ENCODE results near the gene IGF2.

The IGF2 gene

DNA sequence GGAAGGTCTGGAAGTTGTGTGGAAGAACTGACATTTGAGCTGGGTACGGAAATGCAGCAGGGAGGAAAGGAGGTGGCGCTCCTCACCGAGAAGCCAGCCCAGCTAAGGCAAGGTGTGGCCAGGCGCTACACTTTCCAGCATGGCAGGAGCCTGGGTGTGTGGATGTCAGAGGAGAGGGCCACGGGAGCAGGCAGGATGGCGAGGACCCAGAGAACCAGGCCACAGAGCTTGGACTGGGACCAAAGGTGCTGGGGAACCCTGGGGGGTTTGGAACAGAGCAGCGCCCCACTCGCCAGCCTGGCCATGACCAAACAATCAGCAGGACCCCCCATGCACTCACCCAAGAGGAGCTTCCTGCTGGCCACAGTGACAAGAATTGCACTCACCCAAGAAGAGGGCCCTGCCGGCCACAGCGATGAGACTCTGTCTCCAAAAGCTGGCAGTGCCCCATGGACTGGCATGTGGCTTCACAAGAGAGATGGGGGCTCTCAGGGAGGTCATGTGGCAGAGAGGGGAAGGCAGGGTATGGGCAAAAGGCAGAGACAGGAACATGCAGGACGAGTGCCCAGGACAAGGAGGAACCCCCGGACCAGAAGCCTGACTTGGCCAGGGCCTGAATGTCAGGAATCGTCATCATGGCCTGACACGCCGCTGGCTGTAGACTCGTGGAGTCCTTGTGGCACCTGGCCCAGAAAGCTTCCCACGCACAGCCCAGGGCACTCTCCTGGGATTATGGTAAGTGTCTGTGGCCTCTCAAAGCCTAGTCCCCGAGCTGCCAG lies 45.4 kb downstream of the IGF2 start:
- no peak for DNase-seq (ENCODE audit: low read depth in 3 of 3, low spot score in 1 of 3)

DNA sequence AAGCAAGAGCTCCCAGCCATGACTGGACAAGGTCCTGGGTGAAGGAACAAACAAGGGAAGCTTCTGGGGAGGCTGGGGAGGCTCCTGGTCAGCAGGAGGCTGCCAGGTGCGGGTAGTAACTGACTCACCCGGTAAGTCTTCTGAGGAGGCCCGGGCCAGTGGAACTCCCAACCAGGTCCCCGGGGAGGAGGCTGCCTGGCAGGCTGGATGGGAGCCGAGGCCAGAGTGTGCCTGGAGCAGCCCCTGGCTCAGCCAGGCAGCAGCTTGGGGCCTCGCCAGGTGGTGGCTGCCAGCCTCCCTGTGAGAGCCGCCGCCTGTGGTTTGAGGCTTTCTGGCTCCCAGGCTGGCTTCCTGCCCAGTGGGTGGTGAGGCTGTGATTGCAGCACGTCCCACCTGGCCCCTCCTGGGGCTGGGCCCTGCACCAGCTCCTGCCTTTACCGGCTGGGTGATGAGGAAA lies 46.2 kb downstream of the IGF2 start:
- peak in 2 of 3 donors; percentile 37 to 49 for DNase-seq (ENCODE audit: low read depth in 3 of 3, low spot score in 1 of 3)

DNA sequence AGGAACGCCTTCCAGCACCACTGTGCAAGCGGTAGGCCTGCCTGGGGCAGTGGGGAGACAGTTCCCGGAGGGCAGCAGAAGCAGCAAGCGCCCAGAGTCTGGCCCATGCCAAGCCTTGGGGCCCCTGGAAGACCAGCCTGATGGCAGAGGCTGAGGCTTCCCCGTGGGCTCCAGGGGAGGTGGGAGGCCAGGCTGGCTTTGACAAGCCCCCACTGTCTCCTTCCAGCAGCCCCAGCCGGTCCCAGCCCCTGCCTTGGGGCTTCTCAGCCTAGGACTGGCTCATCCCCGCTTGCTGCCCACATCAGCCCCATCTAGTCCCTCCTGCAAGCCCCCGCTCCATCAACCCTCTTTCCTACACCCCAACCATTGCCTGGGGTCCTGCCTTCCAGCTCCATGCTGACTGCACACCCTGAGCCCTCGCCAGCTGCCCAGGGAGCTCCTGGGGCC lies 46.7 kb downstream of the IGF2 start:
- no peak for DNase-seq (ENCODE audit: low read depth in 3 of 3, low spot score in 1 of 3)

DNA sequence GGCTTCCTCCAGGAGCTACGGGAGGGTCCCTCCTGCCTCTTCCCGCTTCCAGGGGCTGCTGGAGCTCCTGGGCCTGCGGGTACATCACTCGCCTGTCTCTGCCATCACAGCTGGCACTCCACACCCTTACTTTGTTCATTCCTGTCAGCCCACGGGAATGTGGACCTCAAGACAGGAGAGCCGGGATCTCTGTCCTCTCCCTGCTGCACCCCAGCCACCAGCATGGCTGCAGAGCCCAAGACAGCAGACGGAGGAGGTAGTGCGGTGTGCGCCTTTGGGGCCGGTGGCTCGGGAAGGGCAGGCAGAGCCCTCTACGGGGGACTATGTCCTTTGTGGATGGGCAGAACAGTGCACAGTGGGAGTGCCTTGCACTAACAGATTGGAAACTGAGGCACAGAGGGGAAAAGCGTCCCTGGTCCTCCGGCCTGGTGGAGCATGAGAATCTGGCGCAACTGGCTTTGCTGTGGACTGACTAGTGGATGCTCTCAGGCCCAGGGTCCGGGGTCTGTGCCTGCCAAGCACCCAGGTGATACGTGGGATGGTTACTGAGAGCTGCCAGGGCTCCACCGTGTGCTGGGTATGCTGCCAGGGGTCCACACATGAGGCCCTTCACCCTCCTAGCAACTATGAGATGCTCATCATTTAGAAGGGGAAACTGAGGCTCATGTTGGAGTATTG lies 47.3 kb downstream of the IGF2 start:
- DNase-seq (ENCODE audit: low read depth in 3 of 3, low spot score in 1 of 3) = no peak

DNA sequence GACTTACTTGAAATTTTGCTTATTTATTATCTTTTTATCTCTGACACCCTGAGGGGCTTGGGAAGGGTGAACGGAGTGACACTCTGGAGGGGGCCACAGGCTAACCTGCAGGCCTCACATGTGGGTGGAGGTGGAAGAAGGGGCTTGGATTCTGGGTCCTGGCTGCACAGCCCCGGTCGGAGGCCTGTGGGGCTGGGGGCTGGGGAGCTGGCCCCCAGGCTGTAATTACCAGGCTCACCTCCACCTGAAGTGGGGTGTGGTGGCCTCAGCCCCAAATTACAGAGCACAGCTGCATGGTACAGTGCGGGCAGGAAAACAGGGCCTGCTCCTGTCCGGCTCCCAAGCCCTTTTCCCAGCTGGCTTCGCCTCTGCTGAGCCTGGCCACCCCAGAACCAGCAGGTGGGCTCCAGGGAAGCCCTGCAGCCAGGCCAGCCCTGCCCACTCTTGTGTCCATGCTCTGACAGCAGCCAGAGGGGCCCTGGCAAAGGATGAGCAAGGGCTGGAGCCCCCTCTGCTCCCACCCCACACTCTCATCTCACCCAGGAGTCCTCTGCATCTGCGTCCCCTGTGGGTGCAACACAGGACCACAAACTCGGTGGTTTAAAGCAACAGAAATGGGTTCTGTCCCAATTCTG lies 48.0 kb downstream of the IGF2 start:
- DNase-seq (ENCODE audit: low read depth in 3 of 3, low spot score in 1 of 3) = no peak

- no peak for DNase-seq (ENCODE audit: low read depth in 3 of 3, low spot score in 1 of 3)
Measured at GRCh38 chr11:2090172-2091111, 48.7 kb downstream of the IGF2 start.

- no peak for DNase-seq (ENCODE audit: low read depth in 3 of 3, low spot score in 1 of 3)
Measured at GRCh38 chr11:2089536-2090165, 49.5 kb downstream of the IGF2 start.

- no peak for DNase-seq (ENCODE audit: low read depth in 3 of 3, low spot score in 1 of 3)
Measured at GRCh38 chr11:2088746-2089535, 50.2 kb downstream of the IGF2 start.

DNA sequence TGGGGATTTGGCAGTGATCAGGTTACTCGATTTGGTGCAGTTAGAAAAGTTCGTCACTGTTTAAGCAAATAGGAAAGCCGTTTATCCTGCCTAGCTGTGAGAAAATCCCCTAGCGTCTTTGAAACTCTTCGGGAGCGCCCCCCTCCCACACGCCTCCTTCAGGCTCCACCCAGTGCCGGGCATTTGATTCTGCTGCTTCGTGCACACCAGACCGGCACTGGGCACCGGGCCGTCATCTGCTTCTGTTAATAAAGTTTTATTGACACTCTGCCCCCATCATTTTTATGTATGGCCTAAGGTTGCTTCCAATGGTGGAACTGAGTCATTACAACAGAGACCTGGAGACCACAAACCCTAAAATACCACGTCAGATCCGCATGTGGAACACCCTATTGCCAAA lies 50.9 kb downstream of the IGF2 start:
- no peak for DNase-seq (ENCODE audit: low read depth in 3 of 3, low spot score in 1 of 3)

- DNase-seq (ENCODE audit: low read depth in 3 of 3, low spot score in 1 of 3) = no peak
Measured at GRCh38 chr11:2086239-2087040, 52.7 kb downstream of the IGF2 start.

DNA sequence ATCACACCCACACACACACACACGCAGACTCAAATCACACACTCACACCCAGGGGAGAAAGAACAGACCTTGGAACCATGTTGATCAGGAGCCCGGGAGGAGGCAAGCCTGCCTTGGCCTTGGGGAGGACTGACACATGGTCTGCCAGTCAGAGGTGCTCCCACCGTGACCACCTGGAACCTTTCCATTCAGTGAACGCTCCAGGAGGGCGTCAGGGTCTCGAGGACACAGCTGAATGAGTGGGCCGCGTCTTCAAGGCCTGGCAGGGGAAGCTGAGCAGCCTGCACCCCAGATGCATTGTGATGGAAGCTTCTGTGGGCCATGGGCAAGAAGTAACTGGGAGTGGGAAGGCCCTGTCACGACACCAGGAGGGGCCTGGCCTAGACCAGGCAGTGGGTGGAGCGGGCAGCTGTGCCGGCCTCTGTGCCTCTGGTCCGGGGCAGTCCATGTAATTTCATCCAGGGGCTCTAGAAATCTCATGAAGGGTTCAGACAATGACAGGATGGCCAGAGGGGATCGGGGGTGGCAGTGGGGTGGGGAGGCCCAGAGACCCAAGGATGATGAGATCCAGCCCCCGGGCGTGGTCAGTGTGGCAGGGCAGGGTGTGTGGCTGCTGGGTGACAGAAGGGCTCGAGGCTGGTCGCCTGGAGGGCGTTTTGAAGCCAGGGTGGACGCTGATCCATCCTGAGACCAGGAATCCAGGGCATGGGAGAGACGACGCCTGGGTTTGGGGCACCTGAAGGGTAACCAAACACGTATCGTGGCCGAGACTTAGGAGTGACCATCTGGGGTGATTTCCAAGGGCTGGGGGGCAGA lies 53.7 kb downstream of the IGF2 start:
- no peak for DNase-seq (ENCODE audit: low read depth in 3 of 3, low spot score in 1 of 3)

GRCh38 chr11:2084721-2085120 lies 54.5 kb downstream of the IGF2 start:
- no peak for DNase-seq (ENCODE audit: low read depth in 3 of 3, low spot score in 1 of 3)

Data from stimulated activated CD4-positive, alpha-beta T cell treated with anti-CD3 and anti-CD28 coated beads, TNF-alpha, amount 100 ng/mL, for 1 hour (primary cell).